ENCODE measurements around the gene INSYN2B.

INSYN2B gene

DNA sequence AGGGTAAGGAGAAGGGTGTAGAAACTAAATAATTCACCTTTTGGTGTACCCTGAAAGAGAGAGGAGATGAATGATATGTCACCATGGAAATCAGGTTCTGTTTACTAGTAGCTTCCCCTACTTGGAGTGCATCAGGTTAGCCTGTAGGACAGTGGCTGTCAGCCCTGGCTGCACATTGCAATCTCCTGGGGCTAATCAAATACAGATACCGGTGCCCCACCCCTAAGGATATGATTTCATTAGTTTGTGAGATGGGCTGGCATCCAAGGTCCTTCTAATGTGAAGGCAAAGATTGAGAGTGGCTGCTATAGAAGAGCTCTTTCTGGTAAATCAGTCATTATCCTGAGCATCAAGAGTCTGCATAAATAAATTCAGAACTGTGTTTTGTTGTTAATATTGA is 47.2 kb downstream of the INSYN2B start:
- no peak for DNase-seq (ENCODE audit: low spot score)

DNA sequence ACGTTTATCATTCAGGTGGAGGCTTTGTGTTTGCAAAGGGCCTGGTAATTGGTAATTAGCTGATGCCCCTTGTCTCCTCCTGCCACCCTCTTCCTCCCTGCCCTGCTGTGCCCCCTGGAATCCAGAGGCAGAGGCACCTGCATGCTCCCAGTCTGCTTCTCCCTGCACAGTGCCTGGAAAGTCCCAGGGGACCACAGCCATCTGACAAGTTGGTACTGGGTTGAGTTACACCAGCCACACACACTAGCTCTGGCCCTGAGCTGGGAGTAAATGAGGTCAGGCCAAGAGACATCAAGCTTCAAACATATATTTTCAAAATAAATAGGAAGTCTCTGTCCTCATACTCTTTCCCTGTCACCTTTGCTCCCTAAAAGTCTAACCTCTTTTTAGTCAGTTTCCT is 56.3 kb downstream of the INSYN2B start:
- no peak for DNase-seq (ENCODE audit: low spot score)

DNA sequence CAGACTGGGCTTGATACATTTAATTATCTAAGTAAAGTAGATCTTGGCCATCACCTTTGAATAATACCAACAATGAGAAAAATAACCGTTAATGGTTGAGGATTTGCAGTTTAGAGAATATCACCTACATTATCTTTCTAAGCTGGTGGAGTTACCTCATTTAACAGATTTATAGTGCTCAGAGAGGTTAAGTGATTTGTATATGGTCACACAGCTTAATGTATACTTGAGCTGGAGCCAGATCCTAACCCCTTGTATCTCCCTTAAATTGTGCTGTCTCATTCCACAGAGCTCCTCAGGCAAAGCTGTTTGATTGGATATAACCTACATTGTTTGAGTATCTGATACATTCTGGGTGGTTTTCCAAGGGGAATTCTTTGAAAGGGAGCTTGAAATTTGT is 57.8 kb downstream of the INSYN2B start:
- DNase-seq (ENCODE audit: low spot score), result no peak

DNA sequence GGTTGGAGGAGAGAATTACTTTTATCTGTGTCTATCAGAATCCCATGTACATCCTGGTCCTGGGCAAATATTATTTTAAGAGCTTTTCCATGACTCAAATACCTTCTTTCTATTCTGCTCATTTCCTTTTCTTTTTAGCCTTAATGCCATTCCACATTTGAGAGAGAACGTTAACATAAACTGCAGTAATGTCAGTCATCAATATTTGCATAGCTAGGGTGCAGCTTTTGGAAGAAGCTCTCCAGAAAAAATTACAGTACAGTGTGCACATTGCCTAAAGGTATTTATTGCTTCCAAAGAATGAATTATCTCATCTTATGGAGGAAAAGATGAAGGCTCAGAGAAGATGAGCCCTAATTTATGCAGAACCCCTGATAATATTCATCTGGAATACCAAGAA is 58.3 kb downstream of the INSYN2B start:
- no peak for DNase-seq (ENCODE audit: low spot score)

DNA sequence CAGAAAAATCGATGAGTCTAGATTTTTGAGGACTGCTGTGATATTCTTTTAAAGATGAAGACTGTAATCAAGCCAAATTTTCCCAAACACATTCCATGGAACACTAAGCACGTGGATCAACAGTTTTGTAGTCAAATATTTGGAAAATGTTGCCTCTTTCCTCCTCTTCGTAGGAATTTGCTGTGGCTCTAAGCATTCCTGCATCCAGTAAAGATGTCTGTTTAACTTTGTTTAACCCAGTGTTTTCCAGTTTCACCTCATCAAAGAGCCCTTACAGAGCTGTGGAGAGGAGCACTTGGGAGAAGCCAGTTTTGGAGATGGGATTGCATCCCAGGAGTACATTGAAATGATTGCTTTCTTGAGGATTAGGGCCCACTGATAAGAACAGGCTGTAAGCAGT is 58.9 kb downstream of the INSYN2B start:
- DNase-seq (ENCODE audit: low spot score), result no peak

DNA sequence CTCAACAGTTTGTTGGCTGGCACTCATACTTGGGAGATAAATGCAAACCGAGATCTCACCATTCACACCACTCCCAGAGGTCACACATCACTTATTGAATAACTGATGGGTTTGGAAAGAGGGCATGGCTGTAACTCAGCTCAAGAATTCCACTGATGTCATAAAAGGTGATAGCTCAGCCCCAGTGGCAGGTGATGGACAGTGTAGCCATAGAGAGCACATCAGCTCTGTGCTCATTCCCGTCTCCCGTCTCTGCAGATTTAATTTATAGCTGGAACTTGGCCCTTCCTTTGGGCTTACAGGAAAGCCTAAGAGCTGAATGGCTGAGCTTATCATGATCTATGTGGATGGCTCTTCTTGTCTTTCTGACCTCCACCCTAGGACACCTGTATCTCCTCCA is 59.8 kb downstream of the INSYN2B start:
- DNase-seq (ENCODE audit: low spot score), result no peak

DNA sequence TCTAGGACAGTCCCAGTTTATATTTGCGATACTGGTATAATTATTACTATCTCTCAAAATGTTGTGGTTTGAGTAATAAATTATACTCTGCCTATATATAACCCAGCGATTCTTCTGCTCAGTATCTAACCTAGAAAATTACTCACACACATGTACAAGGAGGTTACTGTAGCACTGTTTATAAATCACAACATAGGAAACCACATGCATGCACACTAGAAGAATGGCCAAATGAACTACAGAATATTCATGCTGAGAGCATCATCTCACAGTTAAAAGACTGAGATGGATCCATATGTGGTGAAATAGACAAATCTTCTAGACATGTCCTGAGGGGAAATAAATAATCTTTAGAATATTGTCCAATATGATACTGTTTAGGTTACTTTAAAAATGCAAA is 62.1 kb downstream of the INSYN2B start:
- no peak for DNase-seq (ENCODE audit: low spot score)

DNA sequence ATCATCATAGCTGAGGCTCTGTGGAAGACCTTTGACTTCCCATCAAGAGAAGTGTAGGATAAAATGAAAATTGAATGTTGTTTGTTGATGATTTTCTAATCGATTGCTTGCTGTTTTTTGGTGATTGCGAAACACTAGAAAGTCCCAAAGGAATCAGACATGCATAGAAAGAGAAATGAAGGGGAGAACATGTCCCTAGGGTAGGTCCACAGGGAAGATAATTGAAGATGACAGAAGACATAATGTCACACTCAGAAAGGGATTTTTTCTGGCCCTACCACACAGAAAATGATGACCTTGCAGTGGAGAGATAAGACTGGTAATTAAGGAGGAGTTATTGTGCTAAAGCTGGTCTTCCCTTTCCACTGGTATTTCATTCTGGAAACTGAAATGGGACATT is 62.8 kb downstream of the INSYN2B start:
- DNase-seq (ENCODE audit: low spot score), result no peak

DNA sequence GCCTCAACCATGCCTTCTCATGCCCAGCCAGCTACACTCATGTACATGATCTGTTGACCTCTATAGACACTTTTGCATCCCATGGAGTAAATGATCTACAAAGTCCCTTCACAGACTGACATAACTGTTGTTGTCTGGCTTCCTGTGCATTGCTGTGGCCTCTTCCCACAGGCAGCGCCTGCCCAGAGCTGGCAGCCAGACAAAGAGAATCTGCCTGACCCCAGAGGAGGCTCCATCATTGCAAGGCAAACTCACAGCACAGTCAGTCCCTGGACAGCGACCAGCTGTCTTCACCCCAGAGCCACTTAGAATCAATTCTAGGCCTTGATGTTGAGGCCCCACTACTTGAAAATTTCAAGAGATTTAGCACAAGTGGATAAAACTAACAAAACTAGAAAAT is 65.5 kb downstream of the INSYN2B start:
- DNase-seq (ENCODE audit: low spot score), result peak; percentile 82

DNA sequence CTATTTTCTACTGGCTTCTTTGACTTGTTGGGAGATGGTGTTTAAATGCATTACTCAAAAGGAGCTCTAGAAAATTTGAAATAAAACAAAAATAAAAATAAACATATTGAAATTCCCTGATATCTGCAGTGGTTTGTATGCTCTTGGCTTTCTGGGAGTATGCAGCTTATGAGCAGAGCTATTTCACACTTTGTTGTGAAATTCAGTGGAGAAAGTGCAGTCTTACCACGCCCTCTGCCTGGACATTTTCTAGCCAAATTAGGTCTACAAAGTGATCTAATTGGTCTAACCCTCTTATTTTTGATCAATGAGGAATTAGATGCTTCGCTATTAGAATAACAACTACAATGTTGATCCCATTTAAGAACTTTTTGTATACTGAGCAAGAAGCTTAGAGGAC is 66.8 kb downstream of the INSYN2B start:
- DNase-seq (ENCODE audit: low spot score), result no peak

DNA sequence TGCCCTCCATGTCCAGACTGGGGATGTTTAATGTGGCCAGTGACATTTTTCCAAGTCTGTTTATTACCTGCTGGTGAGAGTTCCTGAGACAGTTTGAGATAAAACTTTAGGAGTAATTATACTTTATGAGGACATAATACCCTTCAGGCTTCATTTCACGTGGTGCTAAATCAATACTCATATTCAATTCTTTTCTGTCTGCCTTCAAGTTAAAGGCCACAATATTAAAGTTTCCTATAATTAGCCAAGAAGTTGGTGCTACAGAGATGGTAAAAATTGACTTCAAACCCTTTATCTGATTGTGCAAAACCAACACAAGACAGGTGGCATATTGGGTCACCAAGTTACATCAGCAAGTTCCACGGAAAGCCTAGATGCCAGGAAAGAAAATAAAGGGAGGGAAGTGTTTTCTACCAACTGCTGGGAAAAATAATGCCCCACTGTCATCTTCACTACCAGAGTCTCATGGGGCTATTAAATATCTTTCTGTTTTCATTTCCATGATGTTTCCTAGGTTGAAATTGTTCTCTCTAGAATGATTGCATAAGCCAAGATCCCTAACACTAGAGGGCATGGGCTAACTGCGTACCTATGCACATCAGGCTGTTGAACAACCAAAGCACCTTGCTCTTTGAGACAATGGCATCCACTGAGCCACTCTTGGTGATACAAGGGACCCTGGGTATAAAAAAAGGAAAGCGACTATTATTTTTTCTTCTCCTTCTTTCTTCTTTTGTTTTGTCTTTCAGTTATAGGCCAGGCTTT is 68.7 kb downstream of the INSYN2B start:
- DNase-seq (ENCODE audit: low spot score), result no peak

DNA sequence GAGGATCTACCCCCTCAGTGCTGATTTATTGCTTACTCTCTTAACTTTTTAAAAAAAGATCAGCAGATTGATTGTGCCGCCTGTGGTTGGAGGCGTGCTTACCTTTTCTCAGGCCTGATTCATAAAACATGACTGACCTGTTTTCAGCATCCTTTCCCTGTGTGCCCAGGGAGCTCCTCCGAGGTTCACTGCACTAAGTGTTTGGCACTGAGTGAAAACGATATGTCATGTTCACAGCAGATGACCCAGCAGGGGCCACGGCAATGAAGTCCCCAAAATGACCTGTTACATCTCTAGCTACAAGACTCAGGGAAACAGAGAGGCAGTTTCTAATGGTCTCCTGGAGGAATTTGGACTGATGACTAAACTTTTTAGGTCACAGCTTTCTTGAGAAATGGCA is 69.9 kb downstream of the INSYN2B start:
- no peak for DNase-seq (ENCODE audit: low spot score)

DNA sequence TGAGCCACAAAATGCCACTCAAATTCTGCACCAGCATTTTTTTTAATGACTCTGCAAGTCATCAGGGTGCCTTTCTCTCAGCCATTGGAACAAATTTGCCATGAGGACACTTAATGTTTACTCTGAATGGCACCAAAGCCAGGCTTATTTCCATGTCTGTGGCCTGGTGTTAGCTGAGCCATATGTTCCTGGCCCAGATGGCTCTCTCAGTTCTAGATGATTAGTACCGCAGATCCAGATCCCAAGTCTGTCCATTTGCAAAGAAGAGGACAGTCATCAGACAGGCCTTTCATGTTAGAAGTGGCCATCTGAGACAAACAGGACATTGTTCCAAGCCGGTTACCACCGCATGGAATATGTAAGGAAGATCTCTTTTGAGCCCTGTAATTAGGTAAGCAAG is 70.3 kb downstream of the INSYN2B start:
- peak; percentile 83 for DNase-seq (ENCODE audit: low spot score)

DNA sequence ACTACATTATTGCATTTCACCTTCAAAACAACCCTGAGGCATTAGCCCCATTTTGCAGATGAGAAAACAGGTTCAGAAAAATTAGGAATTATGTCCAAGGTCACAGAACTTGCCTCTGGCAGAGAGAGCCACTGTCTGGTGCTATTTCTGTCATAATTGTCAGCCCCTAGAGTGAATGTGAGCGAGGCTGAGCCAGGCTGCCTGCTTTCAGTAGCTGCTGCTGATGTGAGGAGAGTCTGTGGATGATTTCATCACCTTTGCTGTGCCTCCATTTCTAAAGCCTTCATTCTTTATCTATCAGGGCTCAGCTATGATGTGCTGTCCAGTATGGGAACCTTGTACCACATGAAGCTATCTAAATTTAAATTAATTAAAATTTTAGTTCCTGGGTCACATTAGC is 71.4 kb downstream of the INSYN2B start:
- DNase-seq (ENCODE audit: low spot score), result no peak

DNA sequence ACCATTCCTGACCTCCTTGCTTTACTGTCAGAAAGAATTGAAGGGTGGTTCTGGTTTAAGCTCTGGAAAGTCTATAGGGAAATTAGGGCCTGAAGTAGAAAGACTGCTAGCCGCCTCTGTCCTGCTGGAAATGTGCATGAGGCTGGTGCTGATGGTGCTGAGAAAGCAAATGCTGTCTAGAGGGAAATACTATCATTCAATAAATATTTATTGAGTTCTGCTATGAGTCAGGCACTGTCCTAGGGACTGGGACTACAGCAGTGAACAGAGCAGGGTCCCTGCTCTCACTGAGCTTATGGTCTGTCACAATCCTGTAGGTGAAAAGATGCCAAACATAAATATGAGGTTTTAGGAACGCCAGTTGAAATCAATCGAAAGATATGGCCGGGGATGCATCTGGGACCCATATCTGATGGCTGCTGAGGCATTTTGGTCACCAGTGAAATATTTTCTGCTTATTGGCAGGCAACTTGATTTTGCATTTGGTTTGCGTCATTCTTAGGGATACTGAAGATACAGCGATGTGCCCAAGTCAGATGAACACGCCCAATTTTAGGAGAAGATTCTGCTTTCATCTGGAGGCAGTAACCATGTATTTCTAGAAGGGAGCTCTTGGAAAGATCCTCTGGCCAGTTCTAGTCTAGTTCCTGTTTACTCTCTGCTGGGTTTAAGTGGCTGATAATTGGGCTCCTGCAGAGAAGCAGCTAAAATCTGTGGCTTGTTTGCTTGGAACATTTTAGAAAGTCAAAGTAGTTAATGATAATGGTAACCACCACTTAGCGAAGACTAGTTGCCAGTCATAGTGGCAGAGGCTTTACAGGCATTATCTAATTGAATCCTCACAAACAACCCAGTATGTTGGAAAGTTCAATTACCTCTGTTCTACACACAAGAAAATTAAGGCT is 73.3 kb downstream of the INSYN2B start:
- no peak for DNase-seq (ENCODE audit: low spot score)

DNA sequence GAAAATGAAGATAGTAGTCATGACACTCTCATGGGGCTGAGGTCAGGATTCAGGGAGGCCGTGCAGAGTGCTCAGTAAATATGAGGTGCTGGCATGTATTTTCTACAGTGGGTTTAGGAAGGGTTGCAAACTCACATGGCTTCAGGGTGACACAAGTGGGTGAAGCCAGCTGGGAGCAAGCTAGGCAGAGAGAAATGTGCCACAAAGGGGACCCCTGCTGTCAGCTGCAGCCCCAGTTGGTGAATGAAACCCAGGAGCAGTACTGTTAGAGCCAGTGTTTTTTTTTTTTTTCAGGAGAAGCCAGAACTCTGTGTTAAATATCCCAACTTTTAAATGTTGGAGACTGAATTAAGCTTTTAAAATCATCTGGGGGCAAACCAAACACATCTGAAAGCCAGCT is 75.3 kb downstream of the INSYN2B start:
- no peak for DNase-seq (ENCODE audit: low spot score)

DNA sequence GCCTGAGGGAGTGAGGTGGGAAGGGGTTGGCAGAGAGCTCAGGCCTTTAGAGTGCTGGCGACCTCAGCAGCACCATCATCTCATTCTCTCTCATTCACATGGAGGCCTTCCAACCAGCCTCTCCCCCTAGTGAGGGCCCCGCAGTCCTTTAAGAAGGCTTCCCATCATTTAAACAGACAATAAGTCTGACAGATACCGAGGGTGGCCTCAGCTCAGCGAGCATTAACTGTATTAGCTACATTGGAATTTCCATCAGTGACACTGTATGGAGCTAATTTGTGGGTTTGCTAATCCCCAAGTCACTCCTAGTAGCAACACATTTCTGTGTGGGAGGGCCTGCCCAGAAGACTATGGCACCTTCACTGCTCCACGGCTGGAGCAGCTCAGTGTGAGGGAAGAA is 75.8 kb downstream of the INSYN2B start:
- no peak for DNase-seq (ENCODE audit: low spot score)

DNA sequence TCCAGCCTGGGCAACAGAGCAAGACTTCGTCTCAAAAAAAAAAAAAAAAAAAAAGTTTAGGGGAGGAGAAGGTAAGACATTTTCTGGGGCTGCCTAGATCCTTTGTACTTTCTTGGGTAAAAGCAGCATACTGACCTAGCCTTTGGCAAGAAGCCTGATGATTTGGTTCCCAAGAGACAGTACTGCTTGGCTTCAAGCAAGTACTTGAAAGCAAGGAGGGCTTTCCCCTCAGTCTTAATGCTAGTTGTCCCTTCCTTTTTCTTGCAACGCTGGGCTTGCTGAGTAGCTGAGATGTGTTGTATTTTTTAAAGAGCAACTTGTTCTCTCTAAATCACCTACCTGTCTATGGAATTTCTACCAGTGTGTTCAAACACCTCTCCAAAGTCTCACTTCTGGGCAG is 76.2 kb downstream of the INSYN2B start:
- DNase-seq (ENCODE audit: low spot score), result no peak

DNA sequence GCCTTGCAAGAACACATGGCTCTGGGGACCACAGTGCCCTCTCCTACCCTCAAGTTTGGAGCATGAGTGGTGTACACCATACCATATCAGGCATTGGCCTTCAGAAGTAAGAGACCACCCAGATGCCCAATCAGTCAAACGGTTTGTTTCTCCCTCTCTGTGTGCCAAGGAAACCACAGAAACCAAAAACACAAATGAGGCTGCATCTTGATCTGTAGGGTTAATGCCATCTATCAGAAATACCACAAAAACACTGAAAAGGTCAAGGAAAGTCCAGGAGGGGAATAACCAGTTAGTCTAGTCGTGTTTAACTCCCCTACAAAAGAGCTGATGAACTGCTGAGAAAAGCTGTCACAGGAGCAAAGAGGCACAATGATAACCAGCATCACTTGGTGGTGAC is 78.4 kb downstream of the INSYN2B start:
- no peak for DNase-seq (ENCODE audit: low spot score)

DNA sequence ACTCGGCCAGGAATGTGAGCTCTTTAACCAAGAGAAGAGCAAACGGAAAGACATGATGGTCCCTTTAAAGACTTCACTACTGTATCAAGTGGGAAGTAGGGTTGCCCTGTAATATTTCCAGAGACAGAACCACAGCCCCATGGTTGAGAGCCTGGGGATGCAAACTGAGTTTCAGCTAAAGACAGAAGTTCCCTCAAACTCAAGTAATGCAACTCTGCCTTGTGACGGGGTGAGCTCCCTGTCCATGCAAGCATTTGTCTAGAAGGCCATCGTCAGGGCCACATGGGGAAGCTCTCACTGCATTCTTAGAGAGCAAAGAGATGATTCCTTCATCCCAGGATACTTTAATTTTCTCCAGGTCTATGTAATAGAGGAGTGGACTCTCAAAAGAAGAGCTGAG is 82.8 kb downstream of the INSYN2B start:
- DNase-seq (ENCODE audit: low spot score), result no peak

DNA sequence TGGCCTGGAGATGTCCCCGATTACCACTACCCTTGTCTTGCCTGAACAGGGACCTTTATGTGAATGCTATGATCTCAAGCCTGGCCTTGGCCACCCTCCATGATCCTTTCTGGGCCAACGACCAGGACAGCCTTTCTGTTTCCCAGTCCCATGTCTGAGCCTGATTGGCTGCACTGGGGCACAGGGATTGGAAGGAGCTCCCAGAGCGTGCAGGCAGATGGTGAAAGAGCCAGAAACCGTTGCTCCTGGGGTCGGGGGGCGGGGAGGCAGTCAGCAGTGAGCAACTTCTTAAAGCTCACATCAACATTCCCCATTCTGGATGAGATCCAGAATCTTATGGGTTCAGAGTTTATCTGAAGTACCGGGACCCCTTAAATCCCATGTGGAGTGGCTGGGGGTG is 84.4 kb downstream of the INSYN2B start:
- DNase-seq (ENCODE audit: low spot score), result peak; percentile 95

DNA sequence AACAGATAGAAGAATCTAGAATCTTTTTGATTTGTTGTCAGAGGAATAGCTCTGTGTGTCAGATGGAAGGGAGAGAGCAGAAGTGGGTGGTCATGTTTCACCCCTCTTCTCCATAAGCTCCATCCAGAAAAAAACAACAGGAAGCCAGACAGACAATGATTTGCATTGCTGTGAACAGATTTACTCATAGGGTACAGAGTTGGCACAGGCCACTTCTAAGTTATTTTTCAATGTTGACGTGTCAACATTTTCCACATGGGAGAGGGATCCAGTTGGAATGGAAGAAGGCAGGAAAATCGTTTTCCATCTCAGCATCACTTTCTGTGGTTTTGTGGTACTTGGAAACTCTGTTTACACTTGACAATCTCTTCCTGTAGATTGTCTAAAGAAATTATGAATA is 86.7 kb downstream of the INSYN2B start:
- DNase-seq (ENCODE audit: low spot score), result no peak

DNA sequence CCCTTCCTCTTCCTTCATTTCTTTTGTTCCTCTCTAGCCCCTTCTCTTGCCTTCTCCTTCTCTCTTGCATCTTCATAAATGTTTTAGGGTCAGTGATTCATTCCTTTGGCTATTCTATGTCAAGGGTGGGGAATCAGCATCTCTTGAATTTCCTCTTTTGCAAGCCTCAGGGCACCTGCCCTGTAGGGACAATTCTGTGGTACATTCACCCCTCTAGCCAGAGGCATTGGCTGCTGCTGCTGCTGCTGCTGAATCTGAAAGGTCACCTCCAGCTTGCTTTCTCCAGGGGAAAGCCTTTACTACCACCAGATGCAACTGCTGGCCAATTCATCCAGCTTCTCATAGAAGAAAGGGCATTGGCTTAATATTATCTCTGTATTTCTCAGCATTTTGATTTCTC is 87.3 kb downstream of the INSYN2B start:
- no peak for DNase-seq (ENCODE audit: low spot score)

DNA sequence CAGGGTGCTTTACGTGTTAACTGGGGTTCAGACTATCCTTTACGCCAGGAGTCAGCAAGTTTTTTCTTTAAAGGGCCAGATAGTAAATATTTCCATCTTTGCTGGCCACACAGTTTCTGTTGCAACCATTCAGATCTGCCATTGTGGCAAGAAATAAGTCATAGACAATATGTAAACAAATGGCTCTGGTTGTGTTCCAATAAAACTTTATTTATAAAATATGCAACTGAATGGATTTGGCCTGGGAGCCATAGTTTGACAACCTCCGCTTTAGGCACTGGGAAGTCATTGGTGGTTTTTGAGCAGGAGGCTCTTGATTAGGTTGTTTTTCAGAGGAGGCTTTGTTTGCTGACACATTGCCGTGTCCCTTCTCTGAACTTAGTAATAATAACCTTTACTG is 90.7 kb downstream of the INSYN2B start:
- no peak for DNase-seq (ENCODE audit: low spot score)
